ENCODE data around the gene FREM2. TPM values are rescaled to one million over a fixed set of nuclear protein-coding genes. Genes with fewer than 3 reads are reported as not detected.

The FREM2 gene
- total RNA-seq, 4 donors from 2014 or later: 0.72 to 3.1 (median 1.5) TPM

GRCh38 chr13:38648912-38649311, 38.0 kb upstream of the FREM2 start:
- no peak for DNase-seq (ENCODE audit: low spot score in 2 of 2)
- TF ChIP-seq POLR2A (IDR thresholded peaks at IDR 0.05) (no peak), CTCF (IDR thresholded peaks at IDR 0.05) (no peak), POLR2AphosphoS5 (IDR thresholded peaks at IDR 0.05) (no peak), EP300 (IDR thresholded peaks at IDR 0.05) (no peak)
- 96% methylated on average over 1 of the region's 1 CpG for WGBS
- Histone ChIP-seq H3K9me3 (no peaks in the 10 kb centered on the region), H3K27me3 (no peaks in the 10 kb centered on the region), H3K27ac (no peak overlapping the region), H3K4me1 (no peaks in the 10 kb centered on the region), H3K36me3 (no peaks in the 10 kb centered on the region), H3K4me3 (no peak overlapping the region)

- H3K27ac ChIP-seq: no peak overlapping the region
- H3K36me3 ChIP-seq: no peaks in the 10 kb centered on the region
- 37% methylated on average over 2 of the region's 2 CpGs for WGBS
- no peaks in the 10 kb centered on the region for H3K9me3 ChIP-seq
- no peak for DNase-seq (ENCODE audit: low spot score in 2 of 2)
- TF ChIP-seq POLR2A (IDR thresholded peaks at IDR 0.05) (no peak), CTCF (IDR thresholded peaks at IDR 0.05) (no peak), EP300 (IDR thresholded peaks at IDR 0.05) (no peak), POLR2AphosphoS5 (IDR thresholded peaks at IDR 0.05) (no peak)
- no peaks in the 10 kb centered on the region for H3K4me1 ChIP-seq
- H3K4me3 ChIP-seq: no peak overlapping the region
- no peaks in the 10 kb centered on the region for H3K27me3 ChIP-seq
Observed at GRCh38 chr13:38656699-38657098, 30.2 kb upstream of the FREM2 start.

GRCh38 chr13:38657191-38657590, 29.7 kb upstream of the FREM2 start:
- TF ChIP-seq POLR2A (IDR thresholded peaks at IDR 0.05) (no peak), CTCF (IDR thresholded peaks at IDR 0.05) (no peak), EP300 (IDR thresholded peaks at IDR 0.05) (no peak), POLR2AphosphoS5 (IDR thresholded peaks at IDR 0.05) (no peak)
- no peak for DNase-seq (ENCODE audit: low spot score in 2 of 2)
- 44% methylated on average over 1 of the region's 1 CpG for WGBS

GRCh38 chr13:38658906-38659305, 28.0 kb upstream of the FREM2 start:
- Histone ChIP-seq H3K27ac (no peak overlapping the region), H3K4me3 (no peak overlapping the region), H3K4me1 (no peaks in the 10 kb centered on the region), H3K9me3 (no peaks in the 10 kb centered on the region), H3K27me3 (no peaks in the 10 kb centered on the region), H3K36me3 (no peaks in the 10 kb centered on the region)
- WGBS: 89% methylated on average over 1 of the region's 1 CpG
- no peak for DNase-seq (ENCODE audit: low spot score in 2 of 2)
- no peak for TF ChIP-seq EP300 (IDR thresholded peaks at IDR 0.05)
- no peak for TF ChIP-seq POLR2AphosphoS5 (IDR thresholded peaks at IDR 0.05)
- TF ChIP-seq POLR2A (IDR thresholded peaks at IDR 0.05): no peak
- TF ChIP-seq CTCF (IDR thresholded peaks at IDR 0.05): no peak

More at GRCh38 chr13:38657191-38657590, 29.7 kb upstream of the FREM2 start:
- Histone ChIP-seq H3K27me3 (no peaks in the 10 kb centered on the region), H3K36me3 (no peaks in the 10 kb centered on the region), H3K4me3 (no peak overlapping the region), H3K4me1 (no peaks in the 10 kb centered on the region), H3K9me3 (no peaks in the 10 kb centered on the region), H3K27ac (no peak overlapping the region)

GRCh38 chr13:38661010-38661675, 25.7 kb upstream of the FREM2 start:
- no peaks in the 10 kb centered on the region for H3K27me3 ChIP-seq
- no peaks in the 10 kb centered on the region for H3K9me3 ChIP-seq
- no peak overlapping the region for H3K4me3 ChIP-seq
- 59% methylated on average over 2 of the region's 2 CpGs for WGBS
- no peak overlapping the region for H3K27ac ChIP-seq
- no peaks in the 10 kb centered on the region for H3K36me3 ChIP-seq
- no peak for DNase-seq (ENCODE audit: low spot score in 2 of 2)
- peaks cover 5% of the 10 kb centered on the region for H3K4me1 ChIP-seq
- TF ChIP-seq POLR2AphosphoS5 (IDR thresholded peaks at IDR 0.05): no peak
- TF ChIP-seq EP300 (IDR thresholded peaks at IDR 0.05): no peak
- TF ChIP-seq CTCF (IDR thresholded peaks at IDR 0.05): no peak
- no peak for TF ChIP-seq POLR2A (IDR thresholded peaks at IDR 0.05)

Measured in suprapubic skin (tissue), 4 donors.